Muscle layer of colon (tissue), 2 donors: ENCODE measurements around the gene GGCT.

ENCODE experiments used
- H3K27ac ChIP-seq: one replicate; pipeline ENCODE4 v1.7.0; 2013; ENCODE audit warnings: low read depth, mild to moderate bottlenecking, low read length, moderate library complexity
- H3K27me3 ChIP-seq, 2 donors: one replicate each; pipeline ENCODE4 v1.7.0; 2013; ENCODE audit warnings: low read length in 2 of 2, mild to moderate bottlenecking in 2 of 2; ENCODE audit not compliant: insufficient read depth in 2 of 2, control insufficient read depth in 1 of 2
- H3K36me3 ChIP-seq: one replicate; pipeline ENCODE4 v1.7.0; 2013; ENCODE audit warnings: mild to moderate bottlenecking, low read length; ENCODE audit not compliant: insufficient read depth
- H3K4me1 ChIP-seq: one replicate; pipeline ENCODE4 v1.7.0; 2013; ENCODE audit warnings: mild to moderate bottlenecking, low read length; ENCODE audit not compliant: insufficient read depth
- H3K4me3 ChIP-seq, 2 donors: one replicate each; pipeline ENCODE4 v1.7.0; 2013; ENCODE audit warnings: low read length in 2 of 2, low read depth in 1 of 2, mild to moderate bottlenecking in 1 of 2, moderate library complexity in 1 of 2
- H3K9ac ChIP-seq: one replicate; pipeline ENCODE4 v1.7.0; 2013; ENCODE audit warnings: low read length
- H3K9me3 ChIP-seq: one replicate; pipeline ENCODE4 v1.7.0; 2013; ENCODE audit warnings: mild to moderate bottlenecking, low read length
- donor health status: abdominal sarcoma.
- donor health status: Adenocarcinoma of cecum.

Gene GGCT

DNA sequence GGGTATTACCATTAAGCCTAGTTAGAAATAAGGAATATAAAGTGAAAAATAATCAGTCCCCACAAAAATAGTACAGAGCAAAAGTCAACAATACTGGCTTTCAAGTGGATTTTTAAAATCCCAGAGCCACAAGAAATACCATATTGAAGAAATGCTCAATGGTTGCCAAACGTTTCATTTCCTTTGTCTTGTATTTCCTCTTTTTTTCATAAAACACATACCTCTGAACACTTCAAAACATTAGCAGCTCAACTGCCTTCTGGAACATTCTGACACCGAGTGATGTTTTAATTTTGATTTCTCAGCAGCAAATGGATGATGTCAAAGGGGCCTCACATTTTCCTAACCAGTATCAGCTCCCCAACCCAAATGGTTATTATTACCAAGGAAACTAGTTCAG is 36.6 kb downstream of the GGCT start:
- H3K9me3 ChIP-seq = no peaks in the 10 kb centered on the region
- H3K9ac ChIP-seq = no peak overlapping the region
- H3K4me3 ChIP-seq = no peak overlapping the region
- H3K27ac ChIP-seq = peak overlapping the region; percentile 37
- no peaks in the 10 kb centered on the region for H3K36me3 ChIP-seq
- peaks cover 59% of the 10 kb centered on the region for H3K4me1 ChIP-seq
- H3K27me3 ChIP-seq = no peaks in the 10 kb centered on the region

DNA sequence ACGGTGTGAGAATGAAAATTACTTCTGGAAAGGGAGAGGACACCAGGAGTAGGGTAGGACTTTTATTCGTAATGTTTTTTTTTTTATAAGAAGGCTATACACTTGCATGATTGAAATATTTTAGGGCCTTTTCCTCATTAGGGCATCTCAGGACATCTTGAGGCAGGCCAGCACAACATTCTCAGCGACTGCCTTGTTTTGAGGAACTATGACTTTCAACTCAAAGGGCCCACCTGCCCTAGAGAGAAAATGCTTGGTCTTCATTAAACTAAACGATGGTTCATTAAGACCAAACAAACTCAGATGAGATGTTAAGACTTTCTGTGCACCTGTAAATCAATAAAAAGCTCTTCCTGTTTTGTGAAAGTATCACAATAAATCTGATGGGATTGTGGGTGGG is 37.4 kb downstream of the GGCT start:
- no peaks in the 10 kb centered on the region for H3K27me3 ChIP-seq
- no peak overlapping the region for H3K4me3 ChIP-seq
- H3K4me1 ChIP-seq = peaks cover 55% of the 10 kb centered on the region
- H3K9me3 ChIP-seq = no peaks in the 10 kb centered on the region
- no peak overlapping the region for H3K9ac ChIP-seq
- H3K36me3 ChIP-seq = no peaks in the 10 kb centered on the region
- no peak overlapping the region for H3K27ac ChIP-seq

DNA sequence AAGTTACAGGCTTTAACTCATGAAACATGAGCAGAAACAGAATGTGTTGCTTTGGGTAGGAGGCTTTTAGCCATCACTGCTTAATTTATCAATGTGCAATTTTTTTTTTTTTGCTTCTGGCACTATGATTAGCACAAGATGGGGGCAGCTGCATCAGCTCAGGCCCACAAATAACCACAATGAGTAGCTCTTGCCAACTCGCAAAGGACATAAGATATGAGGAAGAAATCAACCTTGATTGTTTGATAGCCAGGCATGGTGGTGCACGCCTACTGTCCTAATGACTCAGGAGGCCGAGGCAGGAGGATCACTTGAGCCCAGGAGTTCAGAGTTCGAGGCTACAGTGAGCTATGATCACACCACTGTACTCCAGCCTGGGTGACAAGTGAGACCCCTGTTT is 38.4 kb downstream of the GGCT start:
- H3K36me3 ChIP-seq = no peaks in the 10 kb centered on the region
- H3K9me3 ChIP-seq = no peaks in the 10 kb centered on the region
- H3K27ac ChIP-seq = no peak overlapping the region
- no peak overlapping the region for H3K4me3 ChIP-seq
- H3K27me3 ChIP-seq = no peaks in the 10 kb centered on the region
- H3K4me1 ChIP-seq = peaks cover 45% of the 10 kb centered on the region
- no peak overlapping the region for H3K9ac ChIP-seq

DNA sequence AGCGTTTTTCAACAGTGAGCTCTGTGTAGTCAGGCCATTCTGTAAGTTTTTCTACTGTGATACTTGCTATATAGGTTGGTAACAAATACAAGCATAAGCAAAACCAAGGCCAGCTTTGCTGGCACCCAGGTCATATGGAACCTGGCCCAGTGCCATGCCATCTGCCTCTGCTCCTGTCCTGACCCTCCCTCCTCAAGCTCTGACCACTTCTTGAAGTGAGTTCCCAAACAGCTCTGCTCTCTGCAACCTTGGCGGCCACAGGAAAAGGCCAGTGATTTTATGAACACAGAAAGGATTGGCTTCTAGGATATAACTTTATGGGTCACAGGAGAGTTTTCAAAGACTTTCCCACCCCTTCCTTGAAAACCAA is 38.8 kb downstream of the GGCT start:
- Histone ChIP-seq H3K4me1 (peaks cover 40% of the 10 kb centered on the region), H3K27ac (no peak overlapping the region), H3K4me3 (no peak overlapping the region), H3K36me3 (no peaks in the 10 kb centered on the region), H3K9ac (no peak overlapping the region), H3K9me3 (no peaks in the 10 kb centered on the region), H3K27me3 (no peaks in the 10 kb centered on the region)

DNA sequence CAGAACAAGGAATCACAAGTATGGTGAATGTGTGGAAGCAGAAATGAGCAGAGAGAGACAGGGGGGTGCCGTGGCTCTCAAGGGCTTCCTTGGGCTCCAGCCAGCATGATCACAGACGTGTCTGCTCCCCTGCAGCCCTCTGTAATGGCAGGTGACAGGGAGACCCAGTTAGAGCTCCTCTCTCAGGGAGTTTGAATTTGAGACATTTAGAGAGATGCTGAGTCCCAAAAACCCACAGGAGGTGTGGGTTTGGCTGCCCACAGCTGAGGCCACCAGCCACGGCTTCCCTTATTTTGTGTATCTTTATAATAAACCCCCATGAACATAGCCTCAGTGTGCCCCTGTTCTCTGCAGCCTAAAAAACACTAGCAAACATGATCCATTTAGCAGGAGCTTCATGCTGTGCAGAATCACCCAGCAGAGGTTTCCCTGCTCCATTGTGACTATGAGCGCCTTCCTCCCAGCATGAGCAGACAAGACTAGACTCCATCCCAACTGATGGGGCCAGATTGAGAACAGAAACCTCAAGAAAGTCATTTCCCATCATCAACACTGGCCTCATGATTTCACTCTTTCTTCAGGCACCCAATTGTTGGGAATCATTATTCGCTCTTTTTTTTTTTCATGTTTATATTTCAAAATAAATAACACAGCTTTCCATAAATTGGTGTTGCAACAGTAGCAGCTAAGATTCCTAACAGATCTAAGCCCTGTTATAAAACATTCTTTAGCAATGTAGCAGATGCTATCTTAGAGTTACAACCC is 39.4 kb downstream of the GGCT start:
- Histone ChIP-seq H3K4me1 (peaks cover 40% of the 10 kb centered on the region), H3K36me3 (no peaks in the 10 kb centered on the region), H3K27ac (no peak overlapping the region), H3K27me3 (no peaks in the 10 kb centered on the region), H3K4me3 (no peak overlapping the region), H3K9me3 (no peaks in the 10 kb centered on the region), H3K9ac (no peak overlapping the region)

DNA sequence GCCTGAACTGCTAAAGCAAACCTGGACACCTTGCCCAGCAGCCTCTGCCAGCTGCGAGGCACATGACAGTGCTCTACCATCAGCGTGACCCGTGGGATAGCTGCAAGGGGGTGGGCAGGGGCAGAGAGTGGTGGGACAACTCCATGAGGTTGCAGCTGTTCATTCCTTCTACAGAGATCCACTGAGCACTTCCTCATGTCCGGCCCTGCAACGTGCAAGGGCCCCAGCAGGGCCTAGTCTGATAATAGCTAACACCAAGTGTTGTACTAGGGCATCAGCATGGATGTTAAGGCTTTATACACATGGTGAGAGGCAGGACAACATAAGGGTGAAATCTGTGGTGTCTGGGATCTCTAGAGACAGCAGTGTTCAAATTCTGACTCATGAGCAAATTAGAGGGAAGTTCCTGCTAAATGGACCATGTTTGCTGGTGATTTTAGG is 40.4 kb downstream of the GGCT start:
- Histone ChIP-seq H3K27ac (no peak overlapping the region), H3K27me3 (no peaks in the 10 kb centered on the region), H3K9ac (no peak overlapping the region), H3K4me3 (no peak overlapping the region), H3K9me3 (no peaks in the 10 kb centered on the region), H3K36me3 (no peaks in the 10 kb centered on the region), H3K4me1 (peaks cover 40% of the 10 kb centered on the region)

DNA sequence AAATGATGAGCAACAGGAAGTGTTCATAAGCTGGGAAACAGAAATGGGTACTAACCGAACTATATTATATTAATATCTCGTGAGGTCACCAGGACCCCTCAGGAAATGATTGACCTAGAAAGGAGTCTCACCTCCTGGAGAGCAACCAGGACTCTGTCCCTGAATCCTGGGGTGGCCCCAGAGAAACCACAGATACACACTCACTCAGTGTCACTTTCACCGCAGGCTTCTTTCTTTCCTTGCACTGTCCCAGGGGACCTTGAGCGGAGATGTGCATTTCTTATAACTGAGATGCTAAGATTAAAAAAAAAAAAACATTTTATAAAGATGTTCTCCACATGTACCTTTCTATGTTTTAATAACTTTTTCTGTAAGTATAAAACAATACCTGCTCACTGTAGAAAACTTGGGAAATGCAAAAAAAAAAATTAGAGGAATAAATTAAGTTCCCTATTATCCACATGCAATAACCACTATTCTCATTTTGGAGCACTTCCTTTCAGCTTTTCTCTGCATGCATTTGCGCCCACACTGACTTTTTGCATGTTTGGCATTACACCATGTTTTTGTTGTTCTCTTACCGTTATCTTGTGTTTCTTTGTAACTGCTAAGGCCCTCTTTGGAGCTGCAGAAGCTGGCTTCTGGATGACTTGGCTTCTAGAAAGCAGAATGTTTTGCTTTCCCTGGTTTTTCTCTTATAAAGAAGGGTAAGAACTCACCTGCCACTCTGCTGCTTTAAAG is 41.1 kb downstream of the GGCT start:
- no peak overlapping the region for H3K27ac ChIP-seq
- no peaks in the 10 kb centered on the region for H3K9me3 ChIP-seq
- H3K4me1 ChIP-seq = peaks cover 40% of the 10 kb centered on the region
- no peak overlapping the region for H3K9ac ChIP-seq
- no peaks in the 10 kb centered on the region for H3K27me3 ChIP-seq
- no peaks in the 10 kb centered on the region for H3K36me3 ChIP-seq
- no peak overlapping the region for H3K4me3 ChIP-seq

DNA sequence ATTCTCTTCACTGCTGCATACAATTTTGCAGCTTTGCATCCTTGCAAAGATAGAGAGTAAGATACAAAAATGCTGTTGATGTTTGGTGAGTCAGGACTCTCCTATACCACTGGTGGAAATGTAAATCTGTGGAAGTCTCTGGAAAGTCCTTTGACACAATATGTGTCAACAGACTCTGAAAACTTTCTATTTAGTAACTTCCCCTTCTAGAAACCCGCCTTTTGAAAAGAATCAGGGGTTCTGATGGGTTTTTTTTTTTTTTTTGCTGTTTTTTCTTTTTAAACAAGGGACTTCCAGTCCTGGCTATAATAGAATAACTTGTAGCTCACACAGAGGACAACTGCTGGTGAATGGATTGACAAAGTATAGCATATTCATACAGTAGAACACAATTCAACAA is 42.5 kb downstream of the GGCT start:
- no peaks in the 10 kb centered on the region for H3K9me3 ChIP-seq
- H3K4me1 ChIP-seq = peaks cover 37% of the 10 kb centered on the region
- no peak overlapping the region for H3K4me3 ChIP-seq
- H3K9ac ChIP-seq = no peak overlapping the region
- H3K36me3 ChIP-seq = peaks cover 6% of the 10 kb centered on the region
- no peak overlapping the region for H3K27ac ChIP-seq
- no peaks in the 10 kb centered on the region for H3K27me3 ChIP-seq

DNA sequence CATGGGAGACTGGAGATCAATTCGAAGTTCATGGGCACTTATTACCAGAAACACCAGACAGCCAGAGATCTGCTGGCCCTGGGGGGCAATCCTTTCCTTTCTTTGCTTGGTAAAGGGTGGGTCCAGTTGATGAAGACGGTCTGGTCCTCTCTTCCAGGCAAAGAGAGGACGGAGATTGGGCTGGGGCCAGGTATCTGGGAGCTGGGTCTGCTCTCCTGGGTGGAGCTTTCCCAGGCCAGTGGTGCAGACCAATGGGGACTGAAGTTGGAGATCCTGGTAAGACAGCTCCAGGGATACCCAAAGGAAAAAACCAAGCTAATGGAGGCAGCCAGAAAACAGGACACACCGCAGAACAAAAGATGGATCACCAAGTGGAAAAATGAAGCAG is 44.4 kb downstream of the GGCT start:
- Histone ChIP-seq H3K36me3 (peaks cover 19% of the 10 kb centered on the region), H3K27ac (peak overlapping the region; percentile 46), H3K9ac (peak overlapping the region; percentile 7), H3K9me3 (no peaks in the 10 kb centered on the region), H3K27me3 (no peaks in the 10 kb centered on the region), H3K4me1 (peaks cover 27% of the 10 kb centered on the region), H3K4me3 (peak overlapping the region in 1 of 2 donors; percentile 46)

DNA sequence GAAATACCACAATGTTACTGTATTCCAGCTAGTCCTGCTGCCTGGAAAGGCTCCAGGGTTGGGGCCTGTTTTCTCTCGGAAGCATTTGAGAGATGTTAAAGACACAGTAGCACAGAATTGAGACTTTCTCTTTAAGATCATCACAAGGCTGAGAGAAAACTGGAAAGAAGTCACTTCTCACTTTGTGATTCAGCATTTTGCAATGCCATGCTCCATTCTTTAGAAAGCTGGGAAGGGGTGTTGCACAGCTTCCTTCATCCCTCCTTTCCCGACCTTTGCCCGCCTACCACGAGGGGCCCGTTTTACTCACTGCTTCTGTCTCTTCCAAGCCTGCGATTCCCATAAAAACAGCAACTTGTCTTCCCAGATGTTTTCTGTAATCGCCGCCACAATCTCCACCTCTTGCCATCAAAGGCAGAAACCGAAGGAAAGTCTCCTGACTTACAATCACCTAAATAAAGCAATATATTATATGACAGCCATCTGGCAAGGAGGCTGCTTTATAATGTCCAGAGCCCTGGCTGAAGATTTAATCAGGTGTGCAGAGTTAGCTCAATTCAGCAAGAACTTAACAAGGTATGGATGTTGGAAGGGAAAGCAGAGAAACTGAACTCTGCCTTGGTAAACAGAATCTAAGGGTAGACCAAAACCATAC is 44.9 kb downstream of the GGCT start:
- Histone ChIP-seq H3K9ac (peak overlapping the region; percentile 7), H3K36me3 (peaks cover 20% of the 10 kb centered on the region), H3K27ac (peak overlapping the region; percentile 46), H3K27me3 (no peaks in the 10 kb centered on the region), H3K4me3 (peak overlapping the region; percentile 12 to 46), H3K4me1 (peaks cover 27% of the 10 kb centered on the region), H3K9me3 (no peaks in the 10 kb centered on the region)

DNA sequence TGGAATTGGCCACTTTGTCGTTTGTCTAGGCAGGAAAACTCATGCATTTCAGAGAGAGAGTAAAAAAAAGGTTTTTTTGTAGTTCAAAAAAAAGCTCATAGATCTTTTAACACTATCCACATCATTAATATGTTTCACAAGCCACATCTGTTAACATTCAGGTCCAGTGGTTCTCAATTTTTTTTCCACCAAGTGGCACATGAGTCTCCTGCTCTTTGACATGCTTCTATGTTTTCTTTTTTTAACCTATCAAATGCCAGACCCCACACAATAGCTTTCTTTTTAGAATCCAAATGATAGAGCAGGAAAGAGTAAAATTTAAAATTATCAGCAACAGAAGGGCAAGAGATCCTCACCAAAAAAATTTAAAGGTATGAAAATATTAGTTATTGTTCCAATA is 46.3 kb downstream of the GGCT start:
- peaks cover 30% of the 10 kb centered on the region for H3K36me3 ChIP-seq
- H3K27ac ChIP-seq = no peak overlapping the region
- no peak overlapping the region for H3K9ac ChIP-seq

More for the DNA sequence above, 46.3 kb downstream of the GGCT start:
- no peaks in the 10 kb centered on the region for H3K27me3 ChIP-seq
- H3K9me3 ChIP-seq = no peaks in the 10 kb centered on the region
- H3K4me3 ChIP-seq = no peak overlapping the region
- peaks cover 22% of the 10 kb centered on the region for H3K4me1 ChIP-seq
